ENCODE data around the gene RCCD1.

DNA sequence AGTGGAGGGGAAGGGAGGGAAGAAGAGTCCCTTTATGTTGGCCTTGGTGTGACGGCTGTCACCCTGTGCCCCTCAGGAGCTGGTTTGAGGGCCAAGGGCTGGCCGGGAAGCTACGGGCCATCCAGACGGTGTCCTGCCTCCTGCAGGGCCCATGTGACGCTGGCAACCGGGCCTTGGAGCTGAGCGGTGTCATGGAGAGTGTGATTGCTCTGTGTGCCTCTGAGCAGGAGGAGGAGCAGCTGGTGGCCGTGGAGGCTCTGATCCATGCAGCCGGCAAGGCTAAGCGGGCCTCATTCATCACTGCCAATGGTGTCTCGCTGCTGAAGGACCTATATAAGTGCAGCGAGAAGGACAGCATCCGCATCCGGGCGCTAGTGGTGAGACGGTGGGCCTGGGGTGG lies 8.1 kb upstream of the RCCD1 start:
- TF ChIP-seq CTCF (IDR thresholded peaks at IDR 0.05; ENCODE audit: low read depth, low read length, missing input control) (no peak), SP1 (IDR thresholded peaks at IDR 0.05) (no peak), ATF3 (IDR thresholded peaks at IDR 0.05) (no peak), NR2F2 (IDR thresholded peaks at IDR 0.05) (no peak), YY1 (IDR thresholded peaks at IDR 0.05) (no peak), TAF1 (conservative IDR thresholded peaks at IDR 0.05) (no peak), RXRA (IDR thresholded peaks at IDR 0.05) (no peak), EGR1 (IDR thresholded peaks at IDR 0.05; ENCODE audit: low read depth in 2 of 2) (no peak), GABPA (IDR thresholded peaks at IDR 0.05 in 1 of 2, conservative IDR thresholded peaks at IDR 0.05 in 1 of 2) (no peak), REST (IDR thresholded peaks at IDR 0.05) (no peak)
- TF ChIP-seq, protein P1, sequence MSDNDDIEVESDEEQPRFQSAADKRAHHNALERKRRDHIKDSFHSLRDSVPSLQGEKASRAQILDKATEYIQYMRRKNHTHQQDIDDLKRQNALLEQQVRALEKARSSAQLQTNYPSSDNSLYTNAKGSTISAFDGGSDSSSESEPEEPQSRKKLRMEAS (IDR thresholded peaks at IDR 0.05): no peak
